HepG2 (cell line): ENCODE data around the gene EBPL. TPM values are rescaled to one million over a fixed set of nuclear protein-coding genes. Genes with fewer than 3 reads are reported as not detected.

Source experiments
- AKNA ChIP-seq: sonication (generic); formaldehyde crosslinking; IDR thresholded peaks from 2 replicates; pipeline ENCODE4 v1.4.0; 2020; ENCODE audit warnings: missing genetic modification reagents, borderline replicate concordance
- HDAC2 ChIP-seq: sonication (generic); formaldehyde crosslinking; IDR thresholded peaks from 2 replicates; pipeline ENCODE4 v1.4.0; 2020; ENCODE audit warnings: missing genetic modification reagents
- HIC2 ChIP-seq: sonication (generic); formaldehyde crosslinking; IDR thresholded peaks from 2 replicates; pipeline ENCODE4 v1.9.0; 2022; ENCODE audit warnings: low read depth, missing genetic modification reagents
- HOMEZ ChIP-seq: IDR thresholded peaks from 2 replicates; pipeline ENCODE4 v1.6.1; 2016; ENCODE audit warnings: low read depth
- PLRG1 ChIP-seq: fragments of 450-650 bp; conservative IDR thresholded peaks from 2 replicates; pipeline ENCODE4 v1.6.1; 2016
- polyA plus RNA-seq, 8 experiments: library from polyadenylated mRNA; depleted of rRNA in 3 of 8; stranded (reverse) in 7 of 8; unstranded in 1 of 8; fragments of >200 nt; fragmentation: Illumina TruSeq in 4 of 8; extraction: Trizol in 4 of 8; gene quantifications; 2 replicates each; pipeline versions ENCODE4 v1.2.1 to v1.2.3, GENCODE V29; 2011 to 2016; ENCODE audit warnings: low read depth in 4 of 8, missing spikeins in 1 of 8, mixed read lengths in 1 of 8; ENCODE audit not compliant: insufficient read depth in 1 of 8
- total RNA-seq, 5 experiments: library from RNA; depleted of rRNA; stranded (reverse); fragments of >200 nt; fragmentation: Illumina TruSeq; extraction: Trizol; gene quantifications; 2 replicates each; pipeline ENCODE4 v1.2.3, GENCODE V29; 2016; ENCODE audit warnings: low read depth in 1 of 5

EBPL gene
- total and polyA plus RNA-seq, 2 of the 13 experiments (the other 11 are each of a cell fraction or from before 2014, with no cell fraction given) = 96.5 to 152 TPM

GRCh38 chr13:49645451-49645850 is 45.8 kb downstream of the EBPL start (continued):
- TF ChIP-seq HIC2 (CRISPR knock-in tag) = no peak
- TF ChIP-seq HOMEZ (CRISPR knock-in tag) = peak; percentile 46; the same call in 1 of the 2 replicates
- no peak for TF ChIP-seq HDAC2 (CRISPR knock-in tag)
- TF ChIP-seq AKNA = no peak
- no peak for TF ChIP-seq PLRG1
